HG02759 (cell line): Measurements from ENCODE around the gene PYGB.

ENCODE experiments used
- ATAC-seq: cut with Tn5 transposase; IDR thresholded peaks from one replicate; pipeline ENCODE4 v1.9.1; 2021; ENCODE audit warnings: mild to moderate bottlenecking, moderate library complexity; ENCODE audit not compliant: unreplicated experiment

PYGB gene

DNA sequence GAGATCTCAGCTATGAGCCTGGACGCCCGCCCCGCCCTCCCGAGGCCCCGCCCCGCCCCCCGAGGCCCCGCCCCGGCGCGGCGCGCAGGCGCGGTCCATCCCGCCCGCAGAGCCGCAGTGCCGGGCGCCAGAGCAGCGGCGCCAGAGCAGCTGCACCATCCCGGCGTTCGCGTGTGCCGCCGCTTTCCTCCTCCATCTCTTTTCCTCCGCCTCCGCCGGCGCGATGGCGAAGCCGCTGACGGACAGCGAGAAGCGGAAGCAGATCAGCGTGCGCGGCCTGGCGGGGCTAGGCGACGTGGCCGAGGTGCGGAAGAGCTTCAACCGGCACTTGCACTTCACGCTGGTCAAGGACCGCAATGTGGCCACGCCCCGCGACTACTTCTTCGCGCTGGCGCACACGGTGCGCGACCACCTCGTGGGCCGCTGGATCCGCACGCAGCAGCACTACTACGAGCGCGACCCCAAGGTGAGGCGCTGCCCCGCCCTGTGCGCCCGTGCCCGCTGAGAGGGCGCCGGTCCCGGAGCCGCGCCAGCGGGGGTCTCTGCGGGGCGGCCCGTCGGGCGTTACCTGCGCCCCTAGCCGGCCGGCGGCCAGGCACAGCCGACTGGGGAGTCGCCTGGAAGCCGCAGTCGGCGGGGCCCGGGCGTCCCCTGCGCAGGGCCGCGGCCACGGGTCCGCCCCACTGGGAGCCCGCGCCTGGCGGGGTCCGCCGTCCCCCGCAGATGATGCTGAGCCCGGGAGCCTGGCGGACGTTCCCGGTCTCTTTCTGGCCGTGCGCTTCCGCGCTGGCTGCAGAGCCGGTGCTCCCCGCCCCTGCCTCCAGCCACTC lies at the start of gene PYGB:
Gene PYGB, plus strand, starts transcription at position 130 of the 830 bp plus-strand sequence. Its CDS starts 94 bp downstream, at position 224.
- ATAC-seq = peak; percentile 69

DNA sequence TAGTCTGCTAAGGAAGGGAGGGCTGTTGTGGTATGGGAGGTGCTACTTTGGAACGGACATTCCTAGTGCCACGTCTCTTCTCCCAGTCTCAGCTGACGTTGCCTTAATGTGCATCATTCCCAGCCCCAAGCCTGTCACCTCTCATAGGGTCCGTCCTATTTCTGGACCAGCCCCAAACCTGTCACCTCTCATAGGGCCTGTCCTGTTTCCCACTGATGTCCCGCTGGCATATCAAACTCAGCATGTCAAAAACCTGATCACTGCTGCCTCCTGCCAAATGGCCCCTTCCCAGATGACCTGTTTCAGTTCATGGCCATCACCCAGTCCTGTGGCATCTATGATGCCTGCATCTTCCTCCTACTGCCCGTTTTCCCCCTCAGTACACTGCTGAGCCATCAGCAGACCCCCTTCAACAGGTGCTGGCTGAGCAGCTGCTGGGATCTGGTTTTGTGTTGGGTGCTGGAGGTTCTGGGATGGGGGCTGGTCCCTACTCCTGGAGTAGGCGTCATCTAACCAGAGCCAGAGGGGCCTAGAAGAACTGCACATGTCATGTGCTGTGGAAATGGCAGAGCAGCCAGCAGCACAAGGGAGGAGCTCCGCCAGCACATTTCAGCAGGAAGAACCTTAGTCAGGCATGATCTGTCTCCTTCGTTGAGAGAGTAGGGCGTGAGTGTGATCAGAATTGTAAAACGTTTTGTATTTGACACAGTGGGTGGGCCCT lies 49.1 kb upstream of the PYGB start:
- no peak for ATAC-seq

DNA sequence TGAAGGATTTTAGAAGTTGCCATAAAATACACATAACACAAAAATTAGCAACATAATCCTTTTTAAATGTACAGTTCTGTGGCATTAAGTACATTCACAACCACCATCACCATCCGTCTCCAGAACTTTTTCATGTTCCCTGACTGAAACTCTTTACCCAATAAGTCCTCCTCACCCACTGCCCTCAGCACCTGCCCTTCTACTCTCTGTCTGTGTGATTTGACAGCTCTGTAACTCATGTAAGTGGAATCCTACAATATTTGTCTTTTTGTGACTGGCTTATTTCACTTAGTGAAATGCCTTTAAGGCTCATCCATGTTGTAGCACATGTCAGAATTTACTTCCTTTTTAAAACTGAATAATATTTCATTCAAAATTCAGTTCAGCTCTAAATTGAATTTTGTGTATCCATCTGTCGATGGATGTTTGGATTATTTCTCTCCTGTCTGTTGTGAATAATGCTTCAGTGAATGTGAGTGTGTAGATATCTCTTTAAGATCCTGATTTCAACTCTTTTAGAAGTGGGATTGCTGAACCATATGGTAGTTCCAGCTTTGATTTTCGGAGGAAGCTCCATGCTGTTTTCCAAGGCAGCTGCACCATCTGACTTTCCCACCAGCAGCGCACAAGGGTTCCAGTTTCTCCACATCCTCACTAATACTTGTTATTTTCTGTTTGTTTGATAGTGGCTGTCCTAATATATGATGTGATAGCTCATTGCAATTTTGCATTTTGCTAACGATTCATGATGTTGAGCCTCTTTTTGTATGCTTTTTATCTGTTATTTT lies 48.2 kb upstream of the PYGB start:
- no peak for ATAC-seq

DNA sequence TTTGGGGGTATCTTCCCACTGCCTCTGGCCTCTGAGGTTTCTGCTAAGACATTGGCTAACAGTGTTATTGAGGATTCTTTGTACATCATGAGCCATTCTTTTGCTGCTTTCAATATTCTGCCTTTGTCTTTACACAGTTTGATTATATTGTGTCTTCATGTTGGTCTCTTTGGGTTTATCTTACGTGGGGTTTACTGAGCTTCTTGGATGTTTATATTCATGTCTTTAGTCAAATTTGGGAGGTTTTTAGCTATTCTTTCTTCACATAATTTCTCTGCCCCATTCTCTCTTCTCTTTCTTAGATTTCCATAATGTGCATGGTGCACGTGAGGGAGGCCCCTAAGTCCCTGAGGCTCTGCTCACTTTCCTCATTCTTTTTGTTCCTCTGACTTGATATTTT lies 44.8 kb upstream of the PYGB start:
- no peak for ATAC-seq

DNA sequence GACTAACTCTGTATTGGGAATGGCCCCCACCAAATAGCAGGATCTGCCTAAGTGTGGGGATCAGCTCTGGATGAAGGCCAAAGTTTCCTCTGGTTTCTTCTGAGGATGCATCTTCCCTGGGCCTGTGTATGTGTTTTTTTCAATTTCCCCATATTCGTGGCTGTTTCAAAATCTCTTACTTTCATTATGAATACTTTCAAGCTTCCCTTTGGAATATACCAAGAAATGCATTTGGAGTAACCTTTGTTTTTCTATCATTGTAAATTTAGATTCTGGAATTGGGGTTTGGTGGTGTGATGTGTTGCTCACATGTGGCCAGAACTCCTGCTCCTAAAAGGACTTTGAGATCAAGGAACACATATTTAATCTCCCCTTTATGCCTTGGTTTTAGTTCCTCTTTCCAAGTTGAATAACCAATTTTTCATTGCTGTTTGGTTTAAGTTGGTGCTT lies 44.0 kb upstream of the PYGB start:
- no peak for ATAC-seq

DNA sequence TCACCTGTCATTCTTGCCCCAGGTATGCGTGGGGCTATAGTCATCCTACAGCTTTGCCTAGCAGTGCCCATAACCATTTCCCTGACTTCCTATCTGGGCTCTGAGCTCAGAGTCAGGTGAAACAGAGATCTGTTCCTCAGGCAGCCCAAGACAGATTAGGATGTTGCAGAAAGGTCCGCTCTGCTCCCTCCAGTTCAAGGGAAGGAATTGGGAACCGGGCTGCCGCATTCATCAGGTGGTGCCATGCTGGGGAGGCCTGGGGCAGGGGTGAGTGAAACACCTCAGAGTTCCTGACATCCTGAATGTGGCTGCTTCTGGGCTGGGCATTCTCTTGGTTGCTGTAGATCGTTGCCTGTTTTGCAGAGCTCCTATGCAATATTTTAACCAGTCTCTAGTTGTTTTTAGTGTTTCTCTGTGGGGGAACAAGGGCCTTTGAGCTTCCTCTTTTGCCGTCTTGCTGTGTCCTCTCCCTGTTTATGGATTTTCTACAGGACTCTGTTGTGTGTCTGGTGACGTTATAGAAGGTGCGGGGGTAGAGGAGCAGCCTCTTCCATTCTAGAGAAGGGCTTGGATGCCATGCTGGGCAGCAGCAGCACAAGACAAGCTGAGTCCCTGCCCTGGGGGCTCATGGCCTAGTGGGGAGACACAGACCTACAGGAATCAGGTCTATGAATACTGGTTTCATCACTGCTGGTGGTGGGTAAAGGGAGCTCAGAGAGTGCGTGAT lies 43.2 kb upstream of the PYGB start:
- ATAC-seq = no peak

DNA sequence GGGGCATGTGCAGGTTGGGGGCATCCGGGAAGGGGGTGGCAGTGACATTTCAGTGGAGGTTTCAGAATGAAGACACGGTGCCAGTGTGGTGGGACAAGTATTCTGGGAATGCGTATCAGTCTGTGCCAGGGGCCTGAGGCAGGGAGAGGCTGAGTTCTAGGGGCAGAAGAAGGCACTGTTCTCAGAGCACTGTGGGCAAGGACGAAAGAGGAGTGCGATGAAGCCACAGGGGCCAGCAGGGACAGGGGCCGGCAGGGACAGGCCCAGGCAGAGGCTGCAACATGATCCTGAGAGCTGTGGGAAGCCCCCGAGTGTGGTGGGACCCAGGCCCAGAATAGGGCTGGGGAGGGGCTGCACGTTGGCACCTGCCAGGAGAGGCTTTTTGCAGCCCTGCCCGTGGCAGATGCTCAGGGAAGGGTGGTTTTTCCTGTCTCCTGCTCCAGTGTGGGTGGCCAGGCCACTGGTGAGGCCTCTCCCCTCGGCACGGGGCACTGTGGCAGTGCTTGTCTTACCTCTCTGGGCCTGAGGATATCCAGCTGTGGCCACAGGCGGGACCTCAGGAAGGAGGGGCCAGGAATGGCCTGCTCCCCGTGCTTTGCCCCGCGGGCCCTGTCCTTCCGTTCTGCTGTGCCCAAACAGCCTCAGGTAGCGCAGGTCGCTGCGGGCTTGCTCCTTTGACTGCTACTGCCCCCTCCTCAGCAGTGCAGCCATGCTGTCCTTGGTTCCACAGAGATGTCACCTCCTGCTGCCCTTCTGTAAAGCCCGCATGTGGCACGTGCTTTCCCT lies 42.4 kb upstream of the PYGB start:
- no peak for ATAC-seq

DNA sequence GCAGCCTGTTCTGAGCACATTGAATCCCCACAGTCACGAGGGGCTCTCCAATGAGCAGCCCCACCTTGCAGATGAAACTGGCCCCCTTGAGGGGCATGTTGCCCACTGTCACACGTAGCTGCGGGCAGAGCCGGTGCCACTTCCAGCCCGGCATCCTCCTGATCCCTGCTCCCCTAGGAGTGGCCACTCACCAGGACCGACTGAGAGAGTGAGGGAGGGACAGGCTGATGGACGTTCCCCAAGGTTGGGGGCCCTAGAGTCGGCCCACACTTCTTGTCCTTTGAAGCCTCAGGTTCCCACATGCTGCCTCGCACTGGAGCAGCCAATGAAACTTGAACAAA lies 41.9 kb upstream of the PYGB start:
- ATAC-seq = no peak

DNA sequence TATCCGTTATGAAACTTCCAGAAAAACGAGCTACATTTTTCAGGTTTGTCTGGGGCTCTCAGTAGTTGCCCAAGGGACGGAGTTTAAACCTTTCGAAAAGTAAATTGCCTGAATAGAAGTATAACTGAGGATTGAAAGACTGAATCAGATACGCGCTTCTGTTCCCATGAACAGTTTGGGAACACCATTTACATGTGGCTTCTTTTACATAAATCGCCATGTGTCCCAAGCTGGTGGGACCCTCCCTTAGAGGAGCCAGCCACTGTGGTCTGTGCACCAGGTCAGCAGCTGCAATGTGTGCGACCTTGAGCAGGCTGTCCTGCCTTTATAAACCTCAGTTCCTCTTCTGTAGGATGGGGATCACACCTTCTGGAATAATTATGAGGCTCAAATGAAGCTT lies 41.3 kb upstream of the PYGB start:
- no peak for ATAC-seq

DNA sequence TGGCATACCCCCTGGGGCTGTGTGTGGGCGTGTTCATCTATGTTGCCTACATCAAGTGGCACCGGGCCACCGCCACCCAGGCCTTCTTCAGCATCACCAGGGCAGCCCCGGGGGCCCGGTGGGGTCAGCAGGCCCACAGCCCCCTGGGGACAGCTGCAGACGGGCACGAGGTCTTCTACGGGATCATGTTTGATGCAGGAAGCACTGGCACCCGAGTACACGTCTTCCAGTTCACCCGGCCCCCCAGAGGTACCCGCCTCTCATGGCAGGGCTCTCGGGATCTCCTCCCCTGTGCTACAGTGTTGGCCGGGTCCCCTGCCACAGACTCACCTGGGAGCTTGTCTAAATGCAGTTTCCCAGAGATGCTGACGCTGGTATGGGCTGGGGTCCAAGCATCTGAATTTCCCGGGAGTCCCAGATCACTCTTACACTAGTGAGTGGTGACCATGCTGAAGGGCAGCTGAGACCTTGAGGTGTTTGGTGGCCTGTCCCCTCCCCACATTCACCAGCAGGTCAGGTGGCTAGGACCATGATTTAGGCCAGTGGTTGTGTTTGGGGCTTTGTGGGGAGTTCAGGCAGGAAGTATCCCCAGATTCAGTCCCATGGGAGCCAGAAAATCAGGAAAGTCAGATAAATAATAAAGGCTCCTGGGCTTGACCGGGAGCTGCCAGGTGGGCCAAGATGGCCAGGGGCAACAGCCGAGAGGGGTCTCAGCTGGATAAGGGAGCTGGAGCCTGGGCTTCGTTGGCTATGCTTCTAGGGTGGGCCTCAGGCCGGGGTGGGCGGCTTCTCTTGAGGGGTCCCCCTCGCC lies 40.5 kb upstream of the PYGB start:
- no peak for ATAC-seq

DNA sequence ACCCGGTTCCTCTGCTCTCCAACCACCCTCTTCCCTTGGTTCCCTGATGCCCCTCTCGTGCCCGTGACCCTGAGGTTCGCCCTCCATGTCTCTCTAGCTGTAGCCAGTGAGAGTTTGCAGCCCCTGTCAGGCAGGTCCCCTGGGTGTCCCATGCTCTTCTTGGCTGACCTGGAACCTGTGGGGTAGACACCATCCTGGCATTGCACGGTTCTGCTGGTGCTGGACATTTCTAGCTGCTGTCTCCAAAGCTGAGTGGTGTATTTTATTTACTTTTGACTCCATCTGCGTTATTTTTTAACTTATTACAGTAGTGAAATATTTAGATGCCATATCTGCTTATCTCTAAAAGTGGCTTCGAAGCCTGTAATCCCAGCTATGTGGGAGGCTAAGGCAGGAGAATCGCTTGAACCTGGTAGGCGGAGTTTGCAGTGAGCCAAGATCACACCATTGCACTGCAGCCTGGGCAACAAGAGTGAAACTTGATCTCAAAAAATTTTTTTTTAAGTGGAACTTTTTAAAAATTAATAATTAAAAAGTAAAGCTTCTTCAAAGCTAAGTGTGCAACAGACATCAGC lies 39.8 kb upstream of the PYGB start:
- ATAC-seq = no peak

DNA sequence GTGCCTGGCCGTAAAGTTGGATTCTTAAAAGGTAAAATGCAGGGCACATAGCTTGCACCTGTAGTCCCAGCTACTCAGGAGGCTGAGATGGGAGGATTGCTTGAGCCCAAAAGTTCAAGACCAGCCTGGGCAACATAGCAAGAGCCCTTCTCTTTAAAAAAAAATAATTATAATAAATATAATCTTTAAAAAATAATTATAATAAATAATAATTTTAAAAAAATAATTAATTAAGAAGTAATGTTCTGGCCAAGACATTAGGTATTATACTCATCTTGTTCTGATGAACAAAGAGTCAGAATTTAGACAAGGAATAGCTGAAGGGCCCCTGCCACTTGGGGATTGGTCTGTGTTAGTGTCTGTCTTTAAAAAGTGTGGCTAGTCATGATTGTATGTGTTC lies 38.5 kb upstream of the PYGB start:
- ATAC-seq = no peak

DNA sequence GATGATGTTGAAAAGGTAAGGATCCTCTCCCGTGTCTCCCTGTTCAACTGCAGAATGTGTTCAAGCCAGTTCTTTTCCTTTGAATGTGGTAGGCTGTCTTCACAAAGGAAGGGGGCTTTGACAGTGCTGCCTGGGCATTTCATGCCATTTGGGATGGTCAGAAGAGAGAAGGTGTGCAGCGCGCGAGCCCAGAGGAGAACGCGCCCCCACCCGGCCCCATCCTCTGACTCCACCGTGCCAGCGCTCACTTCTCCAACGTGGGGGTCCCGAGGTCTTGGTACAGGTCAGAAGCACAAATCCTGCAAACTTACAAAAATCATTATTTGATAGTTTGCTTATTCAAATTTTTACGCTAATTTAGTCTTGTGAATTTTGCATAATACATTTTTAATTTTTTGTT lies 38.0 kb upstream of the PYGB start:
- ATAC-seq = no peak

DNA sequence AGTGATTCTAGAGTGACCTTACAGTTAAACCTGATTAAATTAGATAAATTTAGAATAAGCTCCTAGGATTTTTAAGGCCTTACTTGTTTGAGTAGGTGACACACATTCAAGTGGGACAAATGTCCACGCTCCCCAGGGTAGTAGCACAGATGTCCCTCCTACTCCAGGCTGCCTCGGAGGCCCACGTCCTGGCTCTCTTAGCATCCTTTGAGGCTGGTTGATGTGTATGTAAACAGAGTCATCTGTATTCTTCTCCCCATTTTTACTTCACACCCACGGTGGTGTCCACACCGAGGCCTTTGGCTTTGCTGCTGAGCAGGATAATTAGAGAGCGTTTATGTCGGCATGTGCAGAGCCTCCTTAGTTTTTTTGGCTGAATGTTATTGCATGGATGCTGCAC lies 36.6 kb upstream of the PYGB start:
- no peak for ATAC-seq

DNA sequence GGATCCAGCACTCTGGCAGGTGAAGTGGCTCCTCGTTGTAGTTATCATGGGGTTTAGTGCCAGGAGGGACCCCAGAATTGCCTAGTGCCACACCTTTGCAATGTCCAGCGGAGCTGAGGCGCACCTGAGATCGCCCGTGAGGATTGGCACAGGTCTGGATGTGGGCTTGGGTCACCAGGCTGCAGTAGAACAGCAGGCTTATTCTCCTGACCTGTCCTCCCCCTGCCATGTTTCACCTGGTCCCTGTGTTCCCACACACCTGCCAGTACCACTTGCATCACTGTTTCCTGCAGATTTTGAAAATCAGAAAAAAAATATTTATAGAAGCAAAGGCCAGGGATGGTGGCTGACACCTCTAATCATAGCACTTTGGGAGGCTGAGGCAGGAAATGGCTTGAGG lies 35.6 kb upstream of the PYGB start:
- ATAC-seq = no peak

DNA sequence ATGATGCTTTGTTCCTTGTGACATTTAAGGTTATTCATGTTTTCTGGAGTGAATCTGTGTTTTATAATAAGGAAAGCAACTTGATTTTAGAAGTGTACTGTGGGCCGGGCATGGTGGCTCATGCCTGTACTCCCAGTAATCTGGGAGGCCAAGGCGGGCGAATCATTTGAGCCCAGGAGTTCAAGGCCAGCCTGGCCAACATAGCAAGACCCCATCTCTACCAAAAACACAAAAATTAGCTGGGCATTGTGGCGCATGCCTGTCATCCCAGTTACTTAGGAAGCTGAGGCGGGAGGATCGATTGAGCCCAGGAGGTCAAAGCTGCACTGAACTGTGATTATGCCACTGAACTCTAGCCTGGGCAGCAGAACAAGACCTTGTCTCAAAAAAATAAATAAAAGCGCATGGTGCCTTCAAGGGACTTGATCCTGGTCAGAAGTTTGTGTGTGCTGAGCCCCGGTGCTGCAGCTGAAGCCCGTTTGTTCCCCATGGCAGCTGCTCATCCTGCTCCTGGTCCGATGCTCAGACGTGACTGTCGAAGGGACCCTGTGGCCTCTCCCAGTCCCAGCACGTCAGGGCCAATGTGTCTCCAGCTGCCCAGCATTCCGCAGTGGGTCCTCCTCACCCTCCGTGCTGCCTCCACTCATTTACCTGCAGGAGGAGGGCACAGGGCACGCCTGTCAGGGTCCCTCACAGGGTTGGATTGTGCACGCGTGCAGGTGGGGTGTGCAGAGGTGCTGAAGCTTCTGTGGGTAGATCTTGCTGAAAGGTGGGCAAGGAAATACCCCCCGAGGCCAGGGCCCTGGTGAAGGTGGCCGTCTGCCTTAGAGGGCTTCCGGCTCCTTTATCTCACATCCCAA lies 34.1 kb upstream of the PYGB start:
- ATAC-seq = no peak

DNA sequence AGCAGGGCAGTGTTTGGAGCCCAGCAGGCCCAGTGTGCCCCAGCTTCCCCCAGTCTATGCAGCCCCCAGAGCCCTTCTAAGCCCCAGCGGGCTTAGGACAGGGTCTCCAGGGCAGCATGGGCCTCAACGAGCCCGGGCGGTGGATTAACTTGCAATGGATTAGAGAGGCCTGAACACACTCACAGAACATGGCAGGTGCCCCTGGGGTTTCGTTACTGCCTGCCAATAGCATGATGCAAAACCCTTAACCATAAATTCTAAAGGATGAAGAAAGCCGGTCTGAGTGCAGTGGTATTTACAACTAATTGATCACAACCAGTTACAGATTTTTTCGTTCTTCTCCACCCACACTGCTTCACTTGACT lies 33.5 kb upstream of the PYGB start:
- ATAC-seq = no peak

DNA sequence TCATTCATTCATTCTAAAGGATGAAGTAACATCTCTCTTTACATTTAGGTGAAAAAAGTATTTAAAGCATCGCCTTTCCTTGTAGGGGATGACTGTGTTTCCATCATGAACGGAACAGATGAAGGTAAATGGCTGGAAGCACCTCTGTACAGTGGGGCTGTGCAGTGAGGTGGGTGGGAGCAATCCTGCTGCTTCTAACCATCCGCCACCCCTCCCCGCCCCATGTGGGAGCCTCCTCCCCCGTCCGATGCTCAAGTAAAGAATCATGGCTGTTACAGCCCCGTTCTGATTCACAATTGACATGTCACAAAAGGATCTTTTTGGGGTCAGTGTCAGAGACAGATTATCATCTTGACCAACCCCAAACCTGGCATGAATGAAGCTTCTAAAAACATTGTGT lies 33.1 kb upstream of the PYGB start:
- no peak for ATAC-seq
